Stimulated activated naive CD4-positive, alpha-beta T cell treated with Interleukin-2 at 50 U/mL for 16 hours (primary cell): ENCODE results near the gene POLR2E.

Experiments
- DNase-seq: peaks from one replicate; lab custom pipeline; 2025; lab: John Stamatoyannopoulos, UW

The POLR2E gene

DNA sequence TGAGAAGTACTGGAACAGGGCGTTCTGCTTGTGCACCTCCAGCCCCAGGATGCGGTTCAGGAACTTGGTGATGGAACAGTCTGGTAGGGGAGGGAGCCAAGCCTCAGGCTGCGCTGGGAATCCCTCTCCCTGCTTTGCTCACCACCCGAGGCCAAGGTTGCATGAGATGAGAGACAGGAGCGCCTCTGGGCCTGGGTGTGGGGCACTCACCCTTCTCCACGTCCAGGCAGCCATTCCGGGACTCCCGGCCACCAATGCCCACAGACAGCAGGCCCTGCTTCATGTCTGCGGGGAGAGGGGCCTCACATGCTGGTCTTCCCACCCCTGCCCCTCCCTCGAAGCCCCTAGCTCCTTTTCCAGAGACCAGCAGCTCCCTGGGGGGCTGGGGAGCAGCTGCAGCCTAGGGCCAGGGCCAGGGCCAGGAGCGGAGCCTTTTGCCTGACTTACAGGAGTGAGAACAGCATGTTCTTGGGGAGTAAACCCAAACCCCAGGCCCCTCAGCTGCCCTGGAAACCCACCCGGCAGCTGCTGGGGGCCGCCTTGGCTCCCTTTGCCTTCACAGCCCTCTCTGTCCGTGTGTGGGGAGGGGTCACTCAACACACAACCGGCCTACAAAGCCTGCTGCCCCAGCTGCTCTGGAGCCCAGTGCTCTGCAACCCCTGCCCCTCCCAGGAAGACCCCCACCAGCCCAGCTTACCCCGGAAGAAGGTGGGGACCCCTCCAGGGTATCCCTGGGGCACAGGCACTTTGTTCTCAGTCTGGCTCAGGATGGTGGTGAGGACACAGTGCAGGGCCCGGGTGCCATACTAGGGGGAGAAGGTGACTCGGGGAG, 15.8 kb upstream of the POLR2E start:
- no peak for DNase-seq

DNA sequence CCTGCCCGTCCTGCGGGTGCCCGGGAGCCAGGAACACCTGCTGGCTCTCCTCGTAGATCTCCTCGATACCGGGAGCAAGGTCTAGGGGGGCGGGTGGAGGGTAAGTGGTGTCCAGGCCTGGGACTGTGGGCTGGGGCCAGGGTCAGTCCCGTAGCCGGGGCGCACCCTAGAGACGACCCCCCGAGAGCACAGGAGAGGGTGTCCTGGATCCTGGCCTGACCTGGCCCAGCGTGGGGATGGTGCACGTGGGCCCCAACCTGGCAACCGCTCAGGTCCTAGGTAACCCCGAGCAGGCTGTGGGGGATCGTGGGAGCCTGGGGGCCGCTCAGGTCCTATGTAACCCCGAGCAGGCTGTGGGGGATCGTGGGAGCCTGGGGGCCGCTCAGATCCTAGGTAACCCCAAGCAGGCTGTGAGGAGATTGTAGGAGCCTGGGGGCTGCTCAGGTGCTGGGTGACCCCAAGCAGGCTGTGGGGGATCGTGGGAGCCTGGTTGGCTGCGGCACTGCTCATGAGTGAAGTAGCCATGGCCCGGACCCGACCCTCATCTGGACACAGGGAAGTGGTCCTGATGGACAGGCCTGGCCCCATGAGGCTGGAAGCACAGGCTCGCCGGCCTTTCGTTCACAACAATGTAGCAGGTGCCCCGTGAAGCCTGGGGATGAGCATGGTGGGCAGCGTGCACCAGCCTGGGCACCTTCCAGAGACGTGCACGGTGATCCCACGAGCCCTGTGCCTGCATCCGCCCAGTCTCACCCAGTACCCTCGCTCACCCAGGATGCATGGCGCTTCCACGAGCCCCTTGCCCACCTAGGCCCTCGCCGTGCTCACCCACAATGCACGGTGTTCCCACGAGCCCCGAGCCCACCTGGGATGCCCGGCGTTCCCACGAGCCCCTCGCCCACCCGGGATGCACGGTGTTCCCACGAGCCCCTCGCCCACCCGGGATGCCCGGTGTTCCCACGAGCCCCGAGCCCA, 14.8 kb upstream of the POLR2E start:
- DNase-seq = no peak

DNA sequence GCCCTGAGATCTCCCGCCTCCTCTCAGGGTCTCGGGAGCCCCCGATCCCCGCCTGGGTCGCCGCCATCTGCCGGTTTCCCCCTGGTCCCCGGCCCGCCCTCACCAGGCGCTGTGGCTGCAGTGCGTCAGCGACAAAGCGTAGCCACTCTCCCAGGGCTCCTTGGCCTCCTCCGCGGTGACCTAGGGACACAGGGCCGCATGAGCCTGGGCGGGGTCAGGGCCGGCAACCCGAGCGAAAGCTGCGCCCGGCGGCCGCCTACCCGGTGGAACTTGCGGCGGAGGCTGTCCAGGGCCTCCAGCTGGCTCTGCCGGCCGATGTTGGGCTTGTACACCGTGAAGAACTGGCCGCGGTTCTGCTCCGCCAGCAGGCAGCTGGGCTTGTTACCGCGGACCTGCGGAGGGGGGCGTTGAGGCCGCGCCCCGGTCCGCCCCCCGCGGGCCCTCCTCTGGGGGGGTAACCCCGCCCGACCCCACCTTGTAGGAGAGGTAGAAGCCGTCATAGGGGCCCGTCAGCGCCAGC, 13.9 kb upstream of the POLR2E start:
- no peak for DNase-seq

DNA sequence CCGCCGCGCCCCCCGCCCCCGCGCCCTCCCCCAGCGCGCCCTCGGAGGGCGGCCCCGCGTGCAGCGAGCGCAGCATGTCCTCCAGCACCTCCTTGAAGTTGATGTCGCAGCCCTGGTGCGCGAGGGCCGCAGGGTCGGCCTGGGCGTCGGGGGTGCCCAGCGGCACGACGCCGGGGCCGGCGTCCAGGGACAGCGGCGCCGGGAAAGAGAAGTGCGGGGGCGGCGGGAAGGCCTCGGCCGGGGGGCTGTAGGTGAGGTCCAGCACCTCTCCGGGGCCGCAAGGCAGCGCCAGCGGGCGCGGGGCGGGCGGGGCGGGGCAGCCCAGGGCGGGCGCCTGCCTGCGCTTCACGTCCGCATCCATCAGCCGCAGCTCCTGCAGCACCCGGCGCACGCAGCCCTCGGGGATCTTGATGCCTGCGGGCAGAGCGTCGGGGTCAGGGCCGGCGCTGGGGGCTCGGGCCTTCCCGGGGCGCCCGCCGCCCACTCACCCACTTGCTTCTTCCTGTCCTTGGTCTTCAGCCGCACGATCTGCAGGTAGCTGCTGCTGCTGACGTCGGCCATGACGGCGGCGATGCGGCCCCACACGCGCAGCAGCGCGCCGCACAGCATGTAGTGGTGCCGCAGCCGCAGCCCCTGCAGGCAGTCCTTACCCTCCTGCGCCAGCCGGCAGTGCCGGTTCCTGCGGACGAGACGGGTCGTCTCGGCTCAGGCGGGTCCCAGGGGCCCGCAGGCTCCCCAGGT, 13.3 kb upstream of the POLR2E start:
- DNase-seq = no peak

DNA sequence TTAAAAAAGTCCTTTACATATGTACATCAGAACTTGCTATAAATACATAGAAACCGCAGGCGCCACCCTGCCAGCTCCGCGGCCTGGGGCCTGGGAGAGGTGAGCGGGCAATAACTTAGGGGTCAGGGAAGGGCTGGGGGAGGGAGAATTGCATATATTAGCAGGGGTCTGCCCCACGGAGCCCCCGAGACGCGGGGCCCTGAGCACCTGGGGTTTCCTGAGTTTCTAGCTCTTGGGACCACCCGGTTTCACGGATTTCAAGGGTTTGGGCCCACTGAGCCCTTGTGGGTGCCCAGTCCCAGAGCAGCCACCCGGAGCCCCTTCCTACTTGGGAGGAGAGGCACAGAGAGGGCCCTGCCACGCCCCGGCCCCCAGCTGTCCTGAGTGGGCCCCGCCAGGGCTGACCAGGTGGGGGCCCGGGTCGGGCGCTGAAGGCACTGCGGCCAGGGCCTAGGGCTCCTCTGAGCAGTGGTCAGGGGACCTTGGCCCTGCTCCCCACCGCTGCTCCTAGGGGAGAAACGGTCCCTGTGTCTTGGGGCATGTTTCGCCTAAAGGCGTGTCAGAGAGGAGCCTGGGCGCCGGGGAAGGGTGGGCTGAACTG, 12.6 kb upstream of the POLR2E start:
- DNase-seq = no peak

DNA sequence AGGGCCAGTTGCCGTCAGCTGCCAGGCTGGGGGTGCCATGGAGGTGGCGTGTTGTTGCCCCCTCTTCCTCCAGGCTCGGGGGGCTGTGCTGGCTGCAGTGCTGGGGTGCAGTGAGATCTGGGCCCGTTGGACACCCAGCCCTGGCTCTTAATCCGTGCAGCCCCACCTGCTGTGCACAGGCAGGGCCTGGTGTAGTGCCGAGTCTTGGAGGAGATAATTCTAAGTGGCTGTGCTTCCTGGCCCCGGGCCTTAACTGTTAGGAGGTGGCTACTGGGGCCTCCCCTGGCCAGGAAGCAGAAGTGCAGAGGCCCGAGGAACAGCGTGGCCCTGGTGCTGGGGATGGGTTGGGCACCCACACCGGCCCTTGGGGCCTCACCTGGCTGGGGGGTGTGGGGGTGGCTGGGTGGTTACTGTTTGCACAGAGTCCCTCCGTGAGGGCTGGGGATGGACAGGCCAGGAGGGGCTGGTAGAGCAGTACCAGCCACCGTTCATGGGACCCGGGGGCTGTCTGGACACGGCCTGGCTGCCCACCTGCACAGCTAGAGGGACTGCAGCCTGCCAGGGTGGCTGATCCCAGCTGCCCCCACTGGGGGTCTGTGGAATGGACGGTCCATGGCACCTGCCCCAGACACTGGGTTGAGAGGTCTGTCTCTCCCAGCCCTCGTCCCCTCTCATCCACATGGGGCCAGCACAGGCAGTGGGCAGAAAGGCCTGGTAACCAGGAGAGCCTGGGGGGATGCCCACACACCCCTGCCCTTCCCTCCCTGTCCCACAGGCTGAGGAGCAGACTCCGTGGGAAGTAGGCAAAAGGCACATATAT, 11.9 kb upstream of the POLR2E start:
- no peak for DNase-seq

DNA sequence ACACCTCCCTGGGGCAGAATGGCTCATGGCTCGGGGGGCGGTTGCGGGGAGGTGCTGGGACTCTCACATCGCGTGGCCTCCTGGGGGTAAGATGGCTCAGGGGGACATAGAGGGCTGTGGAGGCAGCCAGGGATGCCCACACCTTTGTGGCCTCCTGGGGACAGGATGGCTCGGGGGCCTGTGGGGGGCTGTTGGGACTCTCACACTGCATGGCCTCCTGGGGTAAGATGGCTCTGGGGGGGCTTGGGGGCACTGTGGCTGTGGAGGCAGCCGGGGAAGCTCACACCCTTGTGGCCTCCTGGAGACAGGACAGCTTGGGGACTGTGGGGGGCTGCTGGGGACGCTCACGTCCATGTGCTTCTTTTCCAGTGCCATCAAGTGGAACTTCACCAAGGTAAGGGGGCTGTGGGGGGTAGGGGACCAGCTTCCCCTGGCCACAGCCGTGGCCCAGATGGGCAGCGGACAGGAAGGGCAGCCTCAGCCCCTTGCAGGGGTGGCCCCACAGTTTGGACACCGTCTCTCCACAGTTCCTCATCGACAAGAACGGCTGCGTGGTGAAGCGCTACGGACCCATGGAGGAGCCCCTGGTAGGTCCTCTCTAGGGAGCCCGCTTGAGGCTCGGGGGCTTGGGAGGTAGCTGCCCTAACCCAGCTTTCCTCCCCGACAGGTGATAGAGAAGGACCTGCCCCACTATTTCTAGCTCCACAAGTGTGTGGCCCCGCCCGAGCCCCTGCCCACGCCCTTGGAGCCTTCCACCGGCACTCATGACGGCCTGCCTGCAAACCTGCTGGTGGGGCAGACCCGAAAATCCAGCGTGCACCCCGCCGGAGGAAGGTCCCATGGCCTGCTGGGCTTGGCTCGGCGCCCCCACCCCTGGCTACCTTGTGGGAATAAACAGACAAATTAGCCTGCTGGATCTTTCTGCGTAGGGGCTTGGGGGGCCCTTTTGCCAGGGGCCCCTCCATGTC, 11.0 kb upstream of the POLR2E start:
- no peak for DNase-seq

DNA sequence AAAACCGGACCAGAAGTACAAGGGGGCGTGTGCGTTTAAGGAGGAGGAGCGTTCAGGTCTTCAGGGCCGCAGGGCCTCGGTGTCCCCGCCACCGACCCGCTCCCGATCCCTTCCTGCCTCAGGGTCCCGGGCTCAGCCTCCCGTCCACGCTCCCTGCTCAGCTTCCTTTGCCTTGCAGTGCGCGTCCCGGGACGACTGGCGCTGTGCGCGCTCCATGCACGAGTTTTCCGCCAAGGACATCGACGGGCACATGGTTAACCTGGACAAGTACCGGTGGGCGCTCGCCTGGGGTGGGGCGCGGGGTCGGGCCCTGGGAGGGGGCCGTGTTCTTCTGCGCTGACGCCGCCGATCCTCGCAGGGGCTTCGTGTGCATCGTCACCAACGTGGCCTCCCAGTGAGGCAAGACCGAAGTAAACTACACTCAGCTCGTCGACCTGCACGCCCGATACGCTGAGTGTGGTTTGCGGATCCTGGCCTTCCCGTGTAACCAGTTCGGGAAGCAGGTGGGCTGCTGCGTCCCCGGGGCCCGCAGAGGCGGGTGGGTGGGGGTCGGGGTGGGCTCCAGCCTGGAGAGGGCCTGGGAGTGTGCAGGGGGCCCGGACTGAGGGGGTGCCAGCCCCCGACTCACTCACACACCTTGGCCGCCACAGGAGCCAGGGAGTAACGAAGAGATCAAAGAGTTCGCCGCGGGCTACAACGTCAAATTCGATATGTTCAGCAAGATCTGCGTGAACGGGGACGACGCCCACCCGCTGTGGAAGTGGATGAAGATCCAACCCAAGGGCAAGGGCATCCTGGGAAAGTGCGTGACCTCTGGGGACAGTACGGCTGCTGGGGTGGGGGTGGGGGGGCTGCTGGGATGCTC, 10.1 kb upstream of the POLR2E start:
- no peak for DNase-seq

DNA sequence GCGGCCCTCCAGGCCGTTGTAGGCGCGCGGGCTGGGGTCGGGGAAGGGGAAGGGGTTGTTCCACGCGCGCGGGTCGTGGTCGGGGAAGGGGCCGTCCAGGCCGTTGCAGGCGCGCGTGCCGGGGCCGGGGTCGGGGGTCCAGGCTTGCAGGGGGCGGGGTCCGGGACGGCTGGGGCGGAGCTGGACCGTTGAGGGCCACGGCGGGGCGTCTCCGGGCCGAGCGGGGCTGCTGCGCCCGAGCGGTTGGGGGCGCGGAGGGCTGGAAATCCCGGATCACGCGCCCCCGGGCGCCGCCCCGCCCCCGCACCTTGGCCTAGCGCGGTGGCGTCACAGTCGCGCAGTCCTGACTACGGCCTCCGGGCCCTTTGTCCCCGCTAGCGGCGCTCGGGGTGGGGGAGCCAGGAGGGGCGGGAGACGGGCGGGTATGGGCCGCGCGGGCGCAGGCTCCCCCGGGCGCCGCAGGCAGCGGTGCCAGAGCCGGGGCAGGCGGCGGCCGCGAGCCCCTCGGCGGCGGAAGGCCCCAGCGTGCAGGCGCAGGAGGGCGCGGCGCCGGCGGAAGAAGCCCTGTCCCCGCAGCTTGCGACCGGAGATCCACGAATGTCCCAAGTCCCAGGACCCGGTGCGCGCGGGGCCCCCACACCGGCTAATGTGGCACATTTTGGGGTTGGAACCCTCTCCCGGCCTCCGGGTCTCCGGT, 9.3 kb upstream of the POLR2E start:
- peak; percentile 67 for DNase-seq

DNA sequence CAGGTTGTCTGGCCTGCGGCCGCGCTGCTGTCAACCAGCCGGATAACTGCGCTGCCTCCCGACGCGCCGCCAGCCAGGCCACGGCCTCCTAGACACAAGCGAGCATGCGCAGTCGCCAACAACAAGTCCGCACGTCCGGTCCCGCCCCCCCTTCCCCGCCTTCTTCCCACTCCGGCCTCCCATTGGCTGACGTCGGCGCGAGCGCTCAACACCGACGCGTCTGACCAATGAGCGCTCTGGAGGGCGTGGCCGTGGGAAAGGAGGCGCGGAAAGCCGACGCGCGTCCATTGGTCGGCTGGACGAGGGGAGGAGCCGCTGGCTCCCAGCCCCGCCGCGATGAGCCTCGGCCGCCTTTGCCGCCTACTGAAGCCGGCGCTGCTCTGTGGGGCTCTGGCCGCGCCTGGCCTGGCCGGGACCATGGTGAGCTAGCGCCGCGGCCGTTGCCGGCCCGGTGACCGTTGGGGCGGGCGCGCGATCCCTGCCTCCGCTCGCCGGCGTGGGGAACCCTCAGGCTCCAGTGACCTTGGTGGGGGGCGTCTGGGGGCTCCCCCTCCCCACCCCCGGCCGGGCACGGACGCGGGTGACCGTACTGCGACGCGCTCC, 8.6 kb upstream of the POLR2E start, which contains the start of gene GPX4:
GPX4 (plus strand) TSS at position 287 of the 603 bp plus-strand sequence; CDS start at position 337, 50 bp downstream.
- DNase-seq = peak; percentile 99

DNA sequence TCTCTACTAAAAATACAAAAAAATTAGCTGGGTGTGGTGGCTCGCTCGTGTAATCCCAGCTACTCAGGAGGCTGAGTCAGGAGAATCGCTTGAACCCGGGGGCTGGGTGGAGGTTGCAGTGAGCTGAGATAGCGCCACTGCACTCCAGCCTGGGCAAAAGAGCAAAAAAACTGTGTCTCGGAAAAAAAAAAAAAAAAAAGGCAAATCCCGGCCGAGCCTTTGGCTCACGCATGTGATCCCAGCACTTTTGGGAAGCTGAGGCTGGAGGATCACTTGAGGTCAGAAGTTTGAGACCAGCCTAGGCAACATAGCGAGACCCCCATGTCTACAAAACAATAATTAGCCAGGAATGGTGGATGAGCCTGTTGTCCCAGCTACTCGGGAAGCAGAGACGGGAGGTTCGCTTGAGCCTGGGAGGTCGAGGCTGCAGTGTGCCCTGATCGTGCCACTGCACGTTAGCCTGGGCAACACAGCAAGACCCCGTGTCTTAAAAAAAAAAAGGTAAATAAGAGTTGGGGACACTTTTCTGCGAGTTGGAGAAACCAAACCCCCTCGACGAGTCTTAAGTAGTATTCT, 8.0 kb upstream of the POLR2E start:
- no peak for DNase-seq

DNA sequence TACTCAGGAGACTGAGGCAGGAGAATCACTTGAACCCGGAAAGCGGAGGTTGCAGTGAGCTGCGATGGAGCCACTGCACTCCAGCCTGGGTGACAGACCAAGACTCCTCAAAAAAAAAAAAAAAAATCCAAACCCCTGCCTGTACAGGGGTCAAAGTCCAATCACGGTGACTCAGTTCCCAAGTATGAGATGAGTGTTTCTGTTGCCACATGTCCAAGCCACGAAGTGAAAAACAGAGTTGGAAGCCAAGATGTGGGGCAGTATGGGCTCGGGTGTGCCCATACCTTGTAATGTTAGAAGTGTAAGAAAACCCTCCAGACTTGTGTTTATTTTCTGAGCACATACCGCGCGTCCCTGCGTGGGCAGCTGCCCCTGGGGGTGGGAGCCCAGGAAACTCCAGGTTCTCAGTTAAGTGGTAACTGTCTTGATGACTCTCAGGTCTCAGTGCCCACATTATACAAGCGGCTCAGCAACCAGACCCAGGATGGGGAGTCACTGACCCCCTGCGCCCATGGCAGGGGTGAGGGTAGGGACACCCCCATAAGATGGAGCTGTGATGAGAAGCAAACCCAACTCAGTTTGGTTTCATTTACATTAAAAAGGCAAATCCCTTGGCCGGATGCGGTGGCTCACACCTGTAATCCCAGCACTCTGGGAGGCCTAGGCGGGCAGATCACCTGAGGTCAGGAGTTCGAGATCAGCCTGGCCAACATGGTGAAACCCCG, 7.4 kb upstream of the POLR2E start:
- DNase-seq = peak; percentile 80

DNA sequence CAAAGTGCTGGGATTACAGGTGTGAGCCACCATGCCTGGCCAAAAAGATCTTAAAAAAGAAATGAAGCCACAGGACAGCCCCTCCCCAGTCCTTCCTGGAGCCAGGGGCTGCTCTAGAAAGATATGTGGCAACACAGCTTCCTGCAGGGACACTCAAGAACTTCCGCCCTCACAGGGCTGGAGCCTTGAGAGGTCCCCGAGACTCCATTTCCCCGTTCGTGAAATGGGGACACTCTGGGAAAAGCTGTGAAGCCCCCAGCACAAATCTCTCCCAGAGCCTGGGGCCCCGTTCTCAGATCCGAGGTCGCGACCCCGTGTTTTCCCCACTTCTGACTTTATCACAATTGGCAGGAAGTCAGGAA, 6.1 kb upstream of the POLR2E start:
- no peak for DNase-seq

DNA sequence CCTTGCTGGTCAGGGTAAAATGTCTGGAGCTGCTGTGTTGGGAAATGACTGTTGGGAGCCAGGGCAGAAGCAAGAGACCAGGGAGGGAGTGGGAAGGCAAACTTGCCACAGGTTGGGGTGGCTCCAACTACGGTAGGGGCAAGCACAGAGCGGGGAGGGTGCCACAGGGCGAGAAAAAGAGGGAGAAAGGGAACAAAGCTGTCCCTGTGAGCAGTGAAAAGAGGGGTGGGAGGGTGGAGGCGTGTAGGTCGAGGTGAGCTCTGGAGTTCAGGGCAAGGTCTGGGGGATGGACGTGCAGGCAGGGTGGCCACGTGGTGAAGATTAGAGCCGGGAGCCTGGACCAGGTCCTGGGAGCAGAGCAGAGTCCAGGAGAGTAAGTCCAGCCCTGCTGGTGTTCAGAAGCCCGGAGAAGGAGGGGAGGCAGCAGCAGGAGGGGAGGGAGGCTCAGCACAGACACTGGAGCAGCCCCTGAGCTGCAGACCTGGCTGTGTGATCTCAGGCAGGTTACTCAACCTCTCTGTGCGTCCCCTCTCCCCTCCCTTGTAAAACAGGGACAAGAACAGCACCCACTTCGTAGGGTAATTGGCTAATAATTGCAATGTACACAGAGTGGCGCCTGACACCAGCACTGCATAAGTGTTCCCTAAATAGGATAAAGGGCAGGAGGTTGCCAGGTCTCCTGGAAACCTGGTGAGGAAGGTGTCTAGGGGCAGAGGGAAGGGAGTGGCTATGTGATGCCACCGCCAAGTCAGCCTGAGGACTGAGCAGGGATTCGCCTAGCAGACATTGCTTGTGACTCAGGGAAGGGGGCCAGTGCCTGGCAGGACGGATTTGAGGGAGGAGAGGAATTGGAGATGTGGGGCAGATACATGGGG, 3.2 kb upstream of the POLR2E start:
- DNase-seq = no peak

DNA sequence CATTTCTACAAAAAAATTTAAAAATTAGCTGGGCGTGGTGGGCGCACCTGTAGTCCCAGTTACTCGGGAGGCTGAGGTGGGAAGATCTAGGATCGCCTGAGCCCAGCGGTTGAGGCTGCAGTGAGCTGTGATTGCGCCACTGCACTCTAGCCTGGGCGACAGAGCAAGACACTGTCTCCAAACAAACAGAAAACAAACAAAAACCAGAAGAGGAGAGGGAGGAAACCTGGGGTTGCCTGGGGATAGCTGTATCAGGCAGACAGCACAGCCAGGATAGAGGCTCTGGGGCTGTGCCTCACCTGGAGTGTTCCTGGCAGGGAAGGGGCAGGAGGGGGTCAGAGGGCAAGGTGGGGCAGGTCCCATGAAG, 2.6 kb upstream of the POLR2E start:
- no peak for DNase-seq

DNA sequence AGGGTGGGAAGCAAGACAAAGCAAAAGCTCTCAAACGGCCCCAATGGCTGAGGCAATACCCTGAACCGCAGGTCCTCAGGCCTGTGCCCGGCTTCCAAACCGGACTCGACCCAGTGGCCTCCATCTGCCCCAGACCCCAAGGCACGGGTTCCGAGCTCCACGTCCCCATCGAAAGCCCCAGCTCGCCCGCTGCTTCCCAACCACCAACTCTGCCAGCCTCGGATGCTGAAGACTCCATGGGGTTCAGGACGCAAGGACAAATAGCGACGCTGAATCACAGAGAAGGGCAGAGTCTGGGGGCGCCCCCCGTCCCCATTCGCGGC, 559 bp downstream of the POLR2E start:
- DNase-seq = no peak
